ENCODE data around the gene HRNR. TPM values are rescaled to one million over a fixed set of nuclear protein-coding genes. Genes with fewer than 3 reads are reported as not detected.
A peak's percentile ranks its signal among the peaks of the same experiment; 100 is the strongest.

HRNR gene
- polyA plus RNA-seq, 2 of the 4 experiments (the other 2 are of a cell fraction): not detected

DNA sequence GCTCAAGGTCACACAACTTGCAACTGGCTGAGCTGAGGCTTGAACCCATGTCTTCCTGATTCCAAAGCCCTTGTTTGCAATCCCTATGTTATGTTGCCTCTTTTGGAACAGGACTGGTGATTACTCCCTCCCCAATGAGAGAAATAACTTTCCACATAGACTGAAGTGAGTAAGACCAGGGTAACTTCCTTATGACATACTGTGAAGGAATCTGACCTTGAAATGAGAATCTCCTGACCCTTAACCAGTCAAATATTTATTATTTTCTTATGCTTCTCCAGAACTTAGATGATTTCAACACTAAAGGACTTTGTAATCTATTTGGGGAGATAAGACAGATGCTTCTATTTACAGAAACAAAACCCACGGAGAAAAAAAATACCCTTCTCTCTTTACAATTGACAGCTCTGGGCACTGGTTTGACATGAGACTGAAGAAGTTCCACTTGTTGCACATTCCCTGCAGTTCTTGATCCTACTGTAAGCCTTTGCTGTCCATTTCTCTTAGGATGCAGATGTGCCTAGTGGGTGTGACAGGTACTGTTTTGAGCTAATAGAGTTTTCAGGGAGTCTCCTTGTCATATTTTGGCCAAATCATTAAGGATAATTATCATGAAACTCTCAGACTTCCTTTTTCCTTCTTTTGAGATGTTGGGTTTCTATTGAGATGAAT lies 61.1 kb downstream of the HRNR start (continued):
- TF ChIP-seq RAD21 (conservative IDR thresholded peaks at IDR 0.05 in 1 of 2, IDR thresholded peaks at IDR 0.05 in 1 of 2) (no peak), HOXB5 (CRISPR knock-in tag; IDR thresholded peaks at IDR 0.05) (no peak), MAZ (IDR thresholded peaks at IDR 0.05; ENCODE audit: borderline replicate concordance, low read depth, low read length) (no peak), JUNB (IDR thresholded peaks at IDR 0.05) (peak; percentile 90), EP300 (IDR thresholded peaks at IDR 0.05) (peak; percentile 39 to 54; a peak in 2 of 5 replicates)

Other genes with a start within 250 kb of the HRNR start
- gene S100A10, start 230.3 kb downstream of the HRNR start, polyA plus RNA-seq (2011; rRNA removed): 505 and 515 TPM in 2 replicates
- 2,059 to 2,476 TPM (median 2,077 TPM) in 3 replicates for gene S100A10, start 230.3 kb downstream of the HRNR start, polyA plus RNA-seq (2017; fragmentation: RNase III; extraction: RNeasy Plus Mini Kit Qiagen cat#74134 plus additional on column Dnase treatment)
- 671 and 1,155 TPM in 2 replicates for gene S100A11, start 187.2 kb downstream of the HRNR start, polyA plus RNA-seq (2011; rRNA removed)
- 1,442 to 1,531 TPM (median 1,500 TPM) in 3 replicates for gene S100A11, start 187.2 kb downstream of the HRNR start, polyA plus RNA-seq (2017; fragmentation: RNase III; extraction: RNeasy Plus Mini Kit Qiagen cat#74134 plus additional on column Dnase treatment)
- gene TCHHL1, start 135.1 kb downstream of the HRNR start, polyA plus RNA-seq (2011; rRNA removed): not detected in 2 replicates
- gene TCHHL1, start 135.1 kb downstream of the HRNR start, polyA plus RNA-seq (2017; fragmentation: RNase III; extraction: RNeasy Plus Mini Kit Qiagen cat#74134 plus additional on column Dnase treatment): not detected in 3 replicates
- gene TCHH, start 108.7 kb downstream of the HRNR start, polyA plus RNA-seq (2011; rRNA removed): 0.07 and 0.08 TPM in 2 replicates
- gene TCHH, start 108.7 kb downstream of the HRNR start, polyA plus RNA-seq (2017; fragmentation: RNase III; extraction: RNeasy Plus Mini Kit Qiagen cat#74134 plus additional on column Dnase treatment): 0.07 to 0.11 TPM (median 0.09 TPM) in 3 replicates
- gene RPTN, start 65.0 kb downstream of the HRNR start, polyA plus RNA-seq (2011; rRNA removed): 0.03 TPM in 1 of 2 replicates, not detected in the other
- gene RPTN, start 65.0 kb downstream of the HRNR start, polyA plus RNA-seq (2017; fragmentation: RNase III; extraction: RNeasy Plus Mini Kit Qiagen cat#74134 plus additional on column Dnase treatment): not detected in 3 replicates
- under 0.01 TPM in 1 of 2 replicates, not detected in the other for gene FLG, start 101.0 kb upstream of the HRNR start, polyA plus RNA-seq (2011; rRNA removed)
- 0.01 to 0.03 TPM (median 0.01 TPM) in 3 replicates for gene FLG, start 101.0 kb upstream of the HRNR start, polyA plus RNA-seq (2017; fragmentation: RNase III; extraction: RNeasy Plus Mini Kit Qiagen cat#74134 plus additional on column Dnase treatment)
- not detected in 2 replicates for gene FLG2, start 135.8 kb upstream of the HRNR start, polyA plus RNA-seq (2011; rRNA removed)
- not detected in 3 replicates for gene FLG2, start 135.8 kb upstream of the HRNR start, polyA plus RNA-seq (2017; fragmentation: RNase III; extraction: RNeasy Plus Mini Kit Qiagen cat#74134 plus additional on column Dnase treatment)
- not detected in 2 replicates for gene CRNN, start 190.1 kb upstream of the HRNR start, polyA plus RNA-seq (2011; rRNA removed)
- not detected in 3 replicates for gene CRNN, start 190.1 kb upstream of the HRNR start, polyA plus RNA-seq (2017; fragmentation: RNase III; extraction: RNeasy Plus Mini Kit Qiagen cat#74134 plus additional on column Dnase treatment)